HFF-Myc (cell line): ENCODE data around the gene FREM2.

Experiments used
- DNase-seq: peaks from one replicate; pipeline ENCODE4 v3.0.0-alpha.2; 2011; ENCODE audit warnings: low read depth; ENCODE audit errors: extremely low read depth
- H3K4me3 ChIP-seq: replicated peaks from 2 replicates; pipeline ENCODE4 v1.5.1; 2011; ENCODE audit warnings: low read depth, mild to moderate bottlenecking, control low read depth, low read length
- CTCF ChIP-seq: IDR thresholded peaks from 2 replicates; pipeline ENCODE4 v1.5.1; 2012; ENCODE audit warnings: mild to moderate bottlenecking, low read depth, low read length, control low read depth; ENCODE audit errors: missing control alignments

Gene FREM2

GRCh38 chr13:38753878-38754277 is 67.0 kb downstream of the FREM2 start:
- no peak overlapping the region for H3K4me3 ChIP-seq
- DNase-seq: no peak
- TF ChIP-seq CTCF: no peak

GRCh38 chr13:38755793-38756192 is 68.9 kb downstream of the FREM2 start:
- no peak for DNase-seq
- no peak for TF ChIP-seq CTCF
- no peak overlapping the region for H3K4me3 ChIP-seq

- DNase-seq: no peak
- H3K4me3 ChIP-seq: no peak overlapping the region
- TF ChIP-seq CTCF: no peak
Observed at GRCh38 chr13:38758277-38758676, 71.4 kb downstream of the FREM2 start.

- no peak for TF ChIP-seq CTCF
- H3K4me3 ChIP-seq: no peak overlapping the region
- no peak for DNase-seq
Observed at GRCh38 chr13:38759390-38759789, 72.5 kb downstream of the FREM2 start.

GRCh38 chr13:38763446-38764381 is 76.8 kb downstream of the FREM2 start:
- TF ChIP-seq CTCF: peak; percentile 43
- no peak overlapping the region for H3K4me3 ChIP-seq
- peak; percentile 10 for DNase-seq

- H3K4me3 ChIP-seq: no peak overlapping the region
- no peak for TF ChIP-seq CTCF
- DNase-seq: no peak
Observed at GRCh38 chr13:38766799-38767198, 79.9 kb downstream of the FREM2 start.
